Vagina (tissue), 2 donors: Measurements from ENCODE around the gene ATF6B. TPM values are rescaled to one million over a fixed set of nuclear protein-coding genes. Genes with fewer than 3 reads are reported as not detected.

ENCODE experiments used
- DNase-seq, 2 donors: peaks; one replicate each; pipeline ENCODE4 v3.0.0-alpha.2; 2017; ENCODE audit errors: extremely low spot score in 2 of 2
- H3K27ac ChIP-seq: fragments of 200-600 bp; sonication (generic); one replicate; pipeline ENCODE4 v1.5.1; 2019
- H3K27me3 ChIP-seq: fragments of 200-600 bp; sonication (generic); one replicate; pipeline ENCODE4 v1.5.1; 2019
- H3K36me3 ChIP-seq, 2 donors: fragments of 200-600 bp; sonication (generic); one replicate each; pipeline ENCODE4 v1.5.1; 2017 to 2019
- H3K4me1 ChIP-seq: fragments of 200-600 bp; sonication (generic); one replicate; pipeline ENCODE4 v1.5.1; 2019
- H3K4me3 ChIP-seq, 2 donors: fragments of 200-600 bp; sonication (generic); 1 replicate in 1 of 2; 2 replicates in 1 of 2; pipeline ENCODE4 v1.5.1; 2016 to 2019
- H3K9me3 ChIP-seq: fragments of 200-600 bp; sonication (generic); one replicate; pipeline ENCODE4 v1.5.1; 2019
- POLR2A ChIP-seq, 2 donors: fragments of 450-650 bp; IDR thresholded peaks; one replicate each; pipeline ENCODE4 v1.6.1; 2017; ENCODE audit warnings: antibody characterized with exemption in 2 of 2, mild to moderate bottlenecking in 2 of 2, moderate library complexity in 2 of 2
- POLR2AphosphoS5 ChIP-seq, 2 donors: sonication (generic); formaldehyde crosslinking; IDR thresholded peaks; one replicate each; pipeline ENCODE4 v1.9.0; 2017; ENCODE audit warnings: antibody characterized with exemption in 2 of 2, mild to moderate bottlenecking in 2 of 2, low read depth in 1 of 2; ENCODE audit not compliant: insufficient read depth in 1 of 2
- intact Hi-C: fragments of 100-400 bp; cut with DNase I; formaldehyde crosslinking; loops from one replicate; pipeline ENCODE4 v1.15.1; 2023
- total RNA-seq: library from RNA; depleted of rRNA; stranded (reverse); fragments of >200 nt; gene quantifications from one replicate; pipeline ENCODE4 v1.2.3, GENCODE V29; 2016
- TF ChIP-seq, protein P1 (sequence below), 3 experiments: fragments of 450-650 bp in 2 of 3; fragments of 200-600 bp in 1 of 3; sonication (generic) in 1 of 3; IDR thresholded peaks; one replicate each; pipeline ENCODE4 v1.5.1; 2017 to 2019; ENCODE audit warnings: antibody characterized with exemption in 3 of 3, mild to moderate bottlenecking in 2 of 3, moderate library complexity in 2 of 3

Gene ATF6B
- total RNA-seq, 1 donor from 2014 or later, result 76.6 TPM

DNA sequence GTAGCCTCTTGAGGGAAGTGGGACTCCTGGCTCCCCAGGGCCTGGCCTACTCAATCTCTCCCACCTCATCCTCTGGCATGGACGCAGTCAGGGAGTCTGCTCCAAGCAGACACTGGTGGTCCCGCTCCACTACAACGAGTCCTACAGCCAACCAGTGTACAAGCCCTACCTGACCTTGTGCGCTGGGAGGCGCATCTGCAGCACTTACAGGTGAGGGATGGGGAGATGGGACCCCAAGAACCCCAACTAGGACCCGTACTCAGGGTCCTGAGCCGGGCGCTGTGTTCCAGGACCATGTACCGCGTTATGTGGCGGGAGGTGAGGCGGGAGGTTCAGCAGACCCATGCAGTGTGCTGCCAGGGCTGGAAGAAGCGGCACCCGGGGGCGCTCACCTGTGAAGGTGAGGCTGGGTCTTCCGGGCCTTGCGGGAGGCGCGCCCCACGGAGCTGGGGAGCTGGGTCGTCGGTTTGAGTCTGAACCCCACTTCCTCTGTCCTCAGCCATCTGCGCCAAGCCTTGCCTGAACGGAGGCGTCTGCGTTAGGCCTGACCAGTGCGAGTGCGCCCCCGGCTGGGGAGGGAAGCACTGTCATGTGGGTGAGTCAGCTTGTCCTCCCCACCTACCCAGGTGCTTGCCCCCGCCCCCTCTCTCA lies 38.5 kb upstream of the ATF6B start:
- TF ChIP-seq, protein P1, sequence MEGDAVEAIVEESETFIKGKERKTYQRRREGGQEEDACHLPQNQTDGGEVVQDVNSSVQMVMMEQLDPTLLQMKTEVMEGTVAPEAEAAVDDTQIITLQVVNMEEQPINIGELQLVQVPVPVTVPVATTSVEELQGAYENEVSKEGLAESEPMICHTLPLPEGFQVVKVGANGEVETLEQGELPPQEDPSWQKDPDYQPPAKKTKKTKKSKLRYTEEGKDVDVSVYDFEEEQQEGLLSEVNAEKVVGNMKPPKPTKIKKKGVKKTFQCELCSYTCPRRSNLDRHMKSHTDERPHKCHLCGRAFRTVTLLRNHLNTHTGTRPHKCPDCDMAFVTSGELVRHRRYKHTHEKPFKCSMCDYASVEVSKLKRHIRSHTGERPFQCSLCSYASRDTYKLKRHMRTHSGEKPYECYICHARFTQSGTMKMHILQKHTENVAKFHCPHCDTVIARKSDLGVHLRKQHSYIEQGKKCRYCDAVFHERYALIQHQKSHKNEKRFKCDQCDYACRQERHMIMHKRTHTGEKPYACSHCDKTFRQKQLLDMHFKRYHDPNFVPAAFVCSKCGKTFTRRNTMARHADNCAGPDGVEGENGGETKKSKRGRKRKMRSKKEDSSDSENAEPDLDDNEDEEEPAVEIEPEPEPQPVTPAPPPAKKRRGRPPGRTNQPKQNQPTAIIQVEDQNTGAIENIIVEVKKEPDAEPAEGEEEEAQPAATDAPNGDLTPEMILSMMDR (IDR thresholded peaks at IDR 0.05), result no peak
- TF ChIP-seq POLR2A (IDR thresholded peaks at IDR 0.05), result no peak
- TF ChIP-seq POLR2AphosphoS5 (IDR thresholded peaks at IDR 0.05; ENCODE audit: insufficient read depth in 1 of 2, low read depth in 1 of 2), result no peak
- Histone ChIP-seq H3K27me3 (no peaks in the 10 kb centered on the region), H3K4me3 (no peak overlapping the region), H3K9me3 (no peaks in the 10 kb centered on the region), H3K27ac (no peak overlapping the region), H3K4me1 (no peaks in the 10 kb centered on the region), H3K36me3 (peaks cover 0 to 61% of the 10 kb centered on the region in 2 donors)
- no peak for DNase-seq
- intact Hi-C loops, result no loop called here

DNA sequence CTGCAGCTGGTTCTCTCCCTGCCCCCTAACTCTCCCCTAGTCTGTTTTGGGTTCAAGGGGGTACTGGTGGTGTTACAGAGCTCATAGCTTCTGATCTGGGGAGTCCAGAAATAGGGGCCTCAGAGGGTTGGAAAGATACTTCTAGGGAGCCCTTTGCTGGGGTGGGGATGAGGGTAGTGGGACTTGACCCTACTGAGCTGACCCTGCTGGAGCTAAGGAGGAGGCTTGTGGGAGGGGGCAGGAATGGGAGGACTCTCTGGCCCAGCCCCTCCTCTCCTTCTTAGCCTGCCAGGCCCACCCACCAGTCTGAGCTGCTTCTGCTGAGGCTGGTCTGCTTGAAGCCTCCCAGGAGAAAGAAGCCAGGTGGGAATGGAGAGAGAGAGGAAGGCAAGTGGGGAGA lies 36.2 kb upstream of the ATF6B start, which contains the start of gene EGFL8:
TSS of gene EGFL8 (plus strand) at position 301 of the 400 bp plus-strand sequence. CDS start 1,571 bp downstream, outside the sequence.
- Histone ChIP-seq H3K27ac (peak within 1 kb of the TSS; percentile 39), H3K9me3 (no peaks in the 10 kb centered on the region), H3K36me3 (peaks cover 0 to 52% of the 10 kb centered on the region in 2 donors), H3K4me3 (no peak within 1 kb of the TSS), H3K4me1 (no peaks in the 10 kb centered on the region), H3K27me3 (no peaks in the 10 kb centered on the region)
- TF ChIP-seq POLR2AphosphoS5 (IDR thresholded peaks at IDR 0.05; ENCODE audit: insufficient read depth in 1 of 2, low read depth in 1 of 2) (no peak), POLR2A (IDR thresholded peaks at IDR 0.05) (no peak)
- TF ChIP-seq, protein P1 (IDR thresholded peaks at IDR 0.05), result no peak
- DNase-seq, result no peak
- intact Hi-C loops, result no loop called here

DNA sequence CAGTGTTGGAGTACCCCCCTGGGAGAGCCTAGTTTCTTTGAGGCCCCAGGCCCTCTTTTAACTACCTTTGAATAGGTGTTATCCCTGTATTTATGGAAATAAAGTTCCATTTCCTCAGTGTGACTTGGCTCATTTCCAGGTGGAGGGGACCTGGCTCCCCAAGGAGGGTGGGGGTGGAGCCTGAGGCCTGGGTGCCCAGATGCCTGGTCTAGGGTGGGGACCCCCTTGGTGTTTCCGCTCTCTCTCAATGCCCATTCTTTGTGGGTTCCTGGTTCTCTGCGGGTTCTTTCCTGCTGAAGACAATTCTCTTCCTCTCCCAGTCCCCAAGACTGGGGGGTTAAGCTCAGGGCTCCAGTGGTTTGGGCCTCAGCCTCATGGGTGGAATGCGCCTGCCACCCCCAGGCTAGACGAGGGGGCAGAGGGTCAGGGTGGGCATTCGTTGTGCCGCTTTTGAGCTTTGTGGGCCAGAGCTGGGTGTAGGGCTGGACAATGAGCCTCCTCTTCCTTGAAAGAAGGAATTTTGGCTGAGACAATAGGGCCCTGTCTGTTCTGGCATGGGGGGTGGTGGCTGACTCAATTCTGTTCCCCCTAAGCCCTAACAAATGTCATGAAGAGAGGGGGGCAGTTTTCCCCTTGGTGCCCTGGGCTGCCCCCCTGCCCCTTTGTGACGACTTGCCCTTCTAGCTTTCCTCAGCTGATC lies 35.7 kb upstream of the ATF6B start:
- DNase-seq, result no peak
- Histone ChIP-seq H3K4me3 (no peak overlapping the region), H3K9me3 (no peaks in the 10 kb centered on the region), H3K4me1 (no peaks in the 10 kb centered on the region), H3K27me3 (no peaks in the 10 kb centered on the region), H3K27ac (peak overlapping the region; percentile 0), H3K36me3 (peaks cover 0 to 54% of the 10 kb centered on the region in 2 donors)
- intact Hi-C loops, result no loop called here
- no peak for TF ChIP-seq POLR2AphosphoS5 (IDR thresholded peaks at IDR 0.05; ENCODE audit: insufficient read depth in 1 of 2, low read depth in 1 of 2)
- TF ChIP-seq, protein P1 (IDR thresholded peaks at IDR 0.05), result no peak
- no peak for TF ChIP-seq POLR2A (IDR thresholded peaks at IDR 0.05)

DNA sequence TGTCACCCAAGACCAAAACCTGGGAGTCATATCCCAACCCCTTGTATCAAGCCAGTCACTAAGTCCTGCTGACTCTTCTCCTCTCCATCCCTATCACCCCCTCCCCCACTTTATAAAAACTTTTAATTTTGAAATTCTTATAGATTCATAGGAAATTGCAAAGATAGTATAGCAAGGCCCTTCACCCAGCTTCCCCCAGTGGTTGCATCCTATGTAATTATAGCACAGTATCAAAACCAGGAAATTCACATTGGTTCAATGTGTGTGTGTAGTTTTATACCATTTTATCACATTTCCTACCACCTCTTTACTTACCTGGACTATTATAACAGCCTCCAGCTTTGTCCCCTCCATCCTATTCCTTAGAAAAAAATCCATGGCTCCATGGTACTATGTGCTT lies 30.0 kb upstream of the ATF6B start:
- peaks cover 0 to 50% of the 10 kb centered on the region in 2 donors for H3K36me3 ChIP-seq
- intact Hi-C loops, result no loop called here

DNA sequence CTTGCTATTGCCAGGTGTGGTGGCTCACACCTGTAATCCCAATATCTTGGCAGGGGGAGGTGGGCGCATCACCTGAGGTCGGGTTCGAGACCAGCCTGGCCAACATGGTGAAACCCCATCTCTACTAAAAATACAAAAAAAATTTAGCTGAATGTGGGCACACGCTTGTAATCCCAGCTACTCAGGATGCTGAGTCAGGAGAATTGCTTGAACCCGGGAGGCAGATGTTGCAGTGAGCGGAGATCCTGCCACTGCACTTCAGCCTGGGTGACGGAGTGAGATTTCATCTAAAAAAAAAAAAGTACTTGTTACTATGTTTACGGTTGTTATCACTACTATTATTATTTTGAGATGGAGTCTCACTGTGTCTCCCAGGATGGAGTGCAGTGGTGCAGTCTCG lies 28.8 kb upstream of the ATF6B start:
- TF ChIP-seq, protein P1 (IDR thresholded peaks at IDR 0.05), result no peak
- TF ChIP-seq POLR2AphosphoS5 (IDR thresholded peaks at IDR 0.05; ENCODE audit: insufficient read depth in 1 of 2, low read depth in 1 of 2), result no peak
- Histone ChIP-seq H3K36me3 (peaks cover 0 to 44% of the 10 kb centered on the region in 2 donors), H3K27ac (no peak overlapping the region), H3K4me3 (no peak overlapping the region), H3K27me3 (no peaks in the 10 kb centered on the region), H3K4me1 (peaks cover 33% of the 10 kb centered on the region), H3K9me3 (no peaks in the 10 kb centered on the region)
- DNase-seq, result no peak
- intact Hi-C loops, result no loop called here

More for the DNA sequence above, 30.0 kb upstream of the ATF6B start:
- Histone ChIP-seq H3K4me1 (peaks cover 22% of the 10 kb centered on the region), H3K27me3 (no peaks in the 10 kb centered on the region), H3K4me3 (no peak overlapping the region), H3K9me3 (no peaks in the 10 kb centered on the region), H3K27ac (no peak overlapping the region)
- no peak for TF ChIP-seq POLR2A (IDR thresholded peaks at IDR 0.05)
- no peak for DNase-seq
